ENCODE data around the gene FGD3. TPM values are rescaled to one million over a fixed set of nuclear protein-coding genes. Genes with fewer than 3 reads are reported as not detected.

Gene FGD3
- polyA plus RNA-seq, 2 of the 4 experiments (the other 2 are of a cell fraction): 0.18 to 0.23 TPM

DNA sequence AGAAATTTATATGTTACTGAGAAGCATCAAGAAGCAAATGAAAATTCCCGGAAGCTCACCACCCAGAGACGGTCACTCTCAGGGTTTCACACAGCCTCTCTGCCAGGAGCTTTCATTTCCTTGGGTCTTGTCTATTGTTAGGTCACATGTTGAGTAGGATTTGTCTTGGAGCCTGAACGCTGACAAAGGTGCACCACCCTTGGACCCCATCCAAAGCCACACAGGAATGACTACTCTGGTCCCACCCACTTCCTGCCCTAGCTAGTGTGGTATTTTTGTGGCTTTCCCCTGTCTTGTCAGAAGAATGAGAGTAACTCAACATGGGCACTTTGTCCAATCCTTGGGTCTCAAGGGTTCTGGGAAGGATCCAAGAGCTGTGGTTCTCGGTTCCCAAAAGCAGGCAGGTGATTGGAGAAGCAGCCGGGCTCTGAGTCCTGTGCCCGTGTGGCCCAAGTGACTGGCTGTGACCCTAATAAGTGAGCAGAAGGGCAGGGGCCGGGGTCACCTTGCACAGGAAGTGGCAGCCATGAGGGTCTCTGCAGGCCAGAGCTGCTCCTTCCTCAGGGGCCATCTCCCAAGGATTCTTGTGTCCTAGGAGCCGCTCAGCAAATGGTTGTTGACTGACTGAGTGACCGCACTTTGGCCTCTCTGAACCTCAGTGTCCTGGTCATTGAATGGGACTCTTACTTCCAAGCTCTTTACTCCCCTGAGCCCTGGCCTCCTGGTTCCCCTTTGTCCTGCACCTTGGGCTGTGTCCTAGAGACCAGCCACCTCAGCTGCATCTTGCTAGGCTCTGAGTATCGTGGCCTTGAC, 6.9 kb downstream of the FGD3 start (continued):
- TF ChIP-seq REST (IDR thresholded peaks at IDR 0.05) (no peak), CEBPB (IDR thresholded peaks at IDR 0.05) (no peak), CBX8 (IDR thresholded peaks at IDR 0.05) (no peak)
- TF ChIP-seq, protein P1, sequence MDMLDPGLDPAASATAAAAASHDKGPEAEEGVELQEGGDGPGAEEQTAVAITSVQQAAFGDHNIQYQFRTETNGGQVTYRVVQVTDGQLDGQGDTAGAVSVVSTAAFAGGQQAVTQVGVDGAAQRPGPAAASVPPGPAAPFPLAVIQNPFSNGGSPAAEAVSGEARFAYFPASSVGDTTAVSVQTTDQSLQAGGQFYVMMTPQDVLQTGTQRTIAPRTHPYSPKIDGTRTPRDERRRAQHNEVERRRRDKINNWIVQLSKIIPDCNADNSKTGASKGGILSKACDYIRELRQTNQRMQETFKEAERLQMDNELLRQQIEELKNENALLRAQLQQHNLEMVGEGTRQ (IDR thresholded peaks at IDR 0.05): no peak
- TF ChIP-seq, protein P2, sequence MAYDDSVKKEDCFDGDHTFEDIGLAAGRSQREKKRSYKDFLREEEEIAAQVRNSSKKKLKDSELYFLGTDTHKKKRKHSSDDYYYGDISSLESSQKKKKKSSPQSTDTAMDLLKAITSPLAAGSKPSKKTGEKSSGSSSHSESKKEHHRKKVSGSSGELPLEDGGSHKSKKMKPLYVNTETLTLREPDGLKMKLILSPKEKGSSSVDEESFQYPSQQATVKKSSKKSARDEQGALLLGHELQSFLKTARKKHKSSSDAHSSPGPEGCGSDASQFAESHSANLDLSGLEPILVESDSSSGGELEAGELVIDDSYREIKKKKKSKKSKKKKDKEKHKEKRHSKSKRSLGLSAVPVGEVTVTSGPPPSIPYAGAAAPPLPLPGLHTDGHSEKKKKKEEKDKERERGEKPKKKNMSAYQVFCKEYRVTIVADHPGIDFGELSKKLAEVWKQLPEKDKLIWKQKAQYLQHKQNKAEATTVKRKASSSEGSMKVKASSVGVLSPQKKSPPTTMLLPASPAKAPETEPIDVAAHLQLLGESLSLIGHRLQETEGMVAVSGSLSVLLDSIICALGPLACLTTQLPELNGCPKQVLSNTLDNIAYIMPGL (CRISPR knock-in tag; IDR thresholded peaks at IDR 0.05; ENCODE audit: borderline replicate concordance): no peak
- TF ChIP-seq, protein P3, sequence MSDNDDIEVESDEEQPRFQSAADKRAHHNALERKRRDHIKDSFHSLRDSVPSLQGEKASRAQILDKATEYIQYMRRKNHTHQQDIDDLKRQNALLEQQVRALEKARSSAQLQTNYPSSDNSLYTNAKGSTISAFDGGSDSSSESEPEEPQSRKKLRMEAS (IDR thresholded peaks at IDR 0.05): no peak

DNA sequence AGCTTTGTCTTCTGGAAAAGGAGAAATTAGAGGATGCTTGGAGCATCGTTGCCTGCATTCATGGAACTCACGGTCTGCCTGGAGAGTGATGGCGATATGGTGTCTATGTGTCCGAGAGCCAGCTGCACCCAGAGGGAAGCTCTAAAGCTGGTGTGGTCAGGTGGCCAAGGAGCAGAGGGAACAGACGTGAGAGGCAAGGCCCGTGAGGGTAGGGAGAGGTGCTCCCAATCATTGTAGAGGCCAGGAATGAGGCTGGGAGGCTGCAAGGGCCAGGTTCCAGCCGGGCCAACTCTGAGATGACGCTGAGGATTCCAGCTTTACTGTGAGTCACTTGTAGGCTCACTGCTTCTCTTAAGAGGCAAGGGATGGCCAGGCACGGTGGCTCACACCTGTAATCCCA, 7.6 kb downstream of the FGD3 start:
- POLR2A ChIA-PET: no interaction called here
- no peak for DNase-seq (ENCODE audit: low read depth in 1 of 2, low spot score in 1 of 2)
- TF ChIP-seq PBX3 (IDR thresholded peaks at IDR 0.05) (no peak), PHF8 (IDR thresholded peaks at IDR 0.05; ENCODE audit: borderline replicate concordance, low read depth) (no peak), E2F6 (IDR thresholded peaks at IDR 0.05; ENCODE audit: borderline replicate concordance, low read depth) (no peak), MAZ (IDR thresholded peaks at IDR 0.05; ENCODE audit: borderline replicate concordance, low read depth, low read length) (no peak), KDM5A (IDR thresholded peaks at IDR 0.05) (no peak)
- H3K4me1 ChIP-seq: peaks cover 4% of the 10 kb centered on the region; the same call in 1 of the 3 replicates
- WGBS (ENCODE audit: missing lambda C conversion rate): 56% methylated on average over 9 of the region's 9 CpGs
- H3K4me2 ChIP-seq: no peak overlapping the region
- H3K4me3 ChIP-seq: no peak overlapping the region
- ATAC-seq: no peak
- H3K9me3 ChIP-seq: no peaks in the 10 kb centered on the region
- CTCF ChIA-PET: interaction anchor here (2.6 to 4.3 kb wide), 2 partner anchors 48 to 153 kb away, joined by 11 to 16 read pairs; no protein-coding TSS in a partner anchor
- FAIRE-seq: no peak
- no peak overlapping the region for H3K27ac ChIP-seq

DNA sequence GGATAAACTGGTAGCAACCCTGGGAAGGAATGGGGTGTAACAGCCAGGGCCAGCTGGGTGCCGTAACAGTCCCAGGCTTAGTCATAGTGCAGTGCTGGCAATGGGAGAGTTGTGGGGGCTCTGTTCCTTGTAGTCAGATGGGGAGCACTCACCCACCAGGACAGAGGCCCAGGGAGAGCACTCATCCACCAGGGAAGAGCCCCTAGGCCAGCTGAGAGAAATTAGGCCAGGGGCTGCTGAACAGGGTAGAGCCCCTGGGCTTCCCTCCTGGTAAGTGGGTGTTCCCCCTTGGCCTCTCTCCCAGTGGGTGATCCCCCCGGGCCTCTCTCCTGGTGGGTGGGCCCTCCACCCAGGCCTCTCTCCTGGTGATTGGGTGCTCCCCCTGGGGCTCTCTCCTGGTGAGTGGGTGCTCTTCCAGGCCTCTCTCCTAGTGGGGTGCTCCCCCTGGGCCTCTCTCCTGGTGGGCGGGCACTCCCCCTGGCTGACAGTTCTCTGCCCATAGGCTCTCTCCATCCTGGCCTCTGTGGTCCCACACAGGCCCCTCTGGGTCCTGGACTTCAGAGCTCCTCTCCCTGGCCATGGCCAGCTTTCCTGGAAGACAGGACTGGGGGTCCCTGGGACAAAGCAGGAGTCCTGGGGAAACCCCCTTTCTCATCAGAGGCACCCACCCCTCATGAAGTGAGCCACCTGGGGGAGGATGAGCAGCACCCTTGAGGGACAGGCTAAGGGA, 13.4 kb downstream of the FGD3 start:
- H3K4me2 ChIP-seq: no peak overlapping the region
- H3K9me3 ChIP-seq: no peaks in the 10 kb centered on the region
- H3K4me3 ChIP-seq: no peak overlapping the region
- ChIA-PET POLR2A (no interaction called here), CTCF (no interaction called here)
- DNase-seq (ENCODE audit: low read depth in 1 of 2, low spot score in 1 of 2) (no peak), ATAC-seq (no peak), FAIRE-seq (no peak)
- WGBS (ENCODE audit: missing lambda C conversion rate): 50% methylated on average over 2 of the region's 3 CpGs
- no peaks in the 10 kb centered on the region for H3K4me1 ChIP-seq
- no peak overlapping the region for H3K27ac ChIP-seq
- no peak for TF ChIP-seq CHD4 (IDR thresholded peaks at IDR 0.05; ENCODE audit: borderline replicate concordance)
- TF ChIP-seq ZSCAN20 (CRISPR knock-in tag; IDR thresholded peaks at IDR 0.05): no peak
- no peak for TF ChIP-seq BCL3 (IDR thresholded peaks at IDR 0.05)
- TF ChIP-seq PHF8 (IDR thresholded peaks at IDR 0.05; ENCODE audit: borderline replicate concordance, low read depth): no peak
- no peak for TF ChIP-seq NFE2L2 (conservative IDR thresholded peaks at IDR 0.05; ENCODE audit: low read length)
- no peak for TF ChIP-seq CEBPB (IDR thresholded peaks at IDR 0.05)
- TF ChIP-seq E2F6 (IDR thresholded peaks at IDR 0.05; ENCODE audit: borderline replicate concordance, low read depth): no peak
- TF ChIP-seq RNF2 (IDR thresholded peaks at IDR 0.05; ENCODE audit: borderline replicate concordance, low read depth): no peak
- no peak for TF ChIP-seq KDM1A (IDR thresholded peaks at IDR 0.05; ENCODE audit: low read depth)
- TF ChIP-seq BHLHE40 (IDR thresholded peaks at IDR 0.05; ENCODE audit: low read depth, low read length): no peak
- TF ChIP-seq JUN (IDR thresholded peaks at IDR 0.05): no peak
- TF ChIP-seq GATA3 (IDR thresholded peaks at IDR 0.05; ENCODE audit: borderline replicate concordance): no peak
- no peak for TF ChIP-seq FOSB (CRISPR knock-in tag; IDR thresholded peaks at IDR 0.05)

Data from A549 (cell line).